DND-41 (cell line): Measurements from ENCODE around the gene NBAS.

Experiments used
- ATAC-seq: fragments of 200-7000 bp; cut with Tn5 transposase; 3 replicates; pipeline ENCODE4 v1.9.1; 2021; ENCODE audit warnings: low read depth; ENCODE audit not compliant: insufficient read depth
- DNase-seq: peaks from one replicate; pipeline ENCODE4 v3.0.0-alpha.2; 2020
- H2AFZ ChIP-seq: 2 replicates; pipeline ENCODE4 v1.6.0; 2012; ENCODE audit warnings: low read depth, low read length
- H3K27ac ChIP-seq: 2 replicates; pipeline ENCODE4 v1.5.1; 2012; ENCODE audit warnings: low read length, inconsistent platforms
- H3K27me3 ChIP-seq: fragments of 200-600 bp; sonication (generic); 2 replicates; pipeline ENCODE4 v1.6.0; 2012; ENCODE audit warnings: low read length, mild to moderate bottlenecking, inconsistent platforms; ENCODE audit not compliant: insufficient read depth, poor library complexity
- H3K36me3 ChIP-seq: 2 replicates; pipeline ENCODE4 v1.5.1; 2012; ENCODE audit warnings: low read length, inconsistent platforms; ENCODE audit not compliant: insufficient read depth
- H3K4me1 ChIP-seq: 2 replicates; pipeline ENCODE4 v1.5.1; 2012; ENCODE audit warnings: mild to moderate bottlenecking, low read length; ENCODE audit not compliant: insufficient read depth
- H3K4me2 ChIP-seq: 2 replicates; pipeline ENCODE4 v1.6.0; 2012; ENCODE audit warnings: mild to moderate bottlenecking, moderate library complexity, low read length, inconsistent platforms; ENCODE audit not compliant: insufficient read depth
- H3K4me3 ChIP-seq, 2 experiments: fragments of 200-600 bp in 1 of 2; shearing (Covaris generic) in 1 of 2; 2 replicates each; pipeline ENCODE4 v1.5.1; 2012 to 2016; ENCODE audit warnings: inconsistent platforms in 2 of 2, low read length in 2 of 2, mild to moderate bottlenecking in 2 of 2, low read depth in 1 of 2, moderate library complexity in 1 of 2
- H3K79me2 ChIP-seq: 2 replicates; pipeline ENCODE4 v1.6.0; 2012; ENCODE audit warnings: low read length, inconsistent platforms; ENCODE audit not compliant: insufficient read depth
- H3K9ac ChIP-seq: 2 replicates; pipeline ENCODE4 v1.6.0; 2012; ENCODE audit warnings: low read depth, mild to moderate bottlenecking, inconsistent platforms, low read length, moderate library complexity
- H3K9me3 ChIP-seq: 2 replicates; pipeline ENCODE4 v1.5.1; 2012; ENCODE audit warnings: low read length, moderate library complexity, mild to moderate bottlenecking, inconsistent platforms; ENCODE audit not compliant: insufficient read depth, severe bottlenecking
- H4K20me1 ChIP-seq: 2 replicates; pipeline ENCODE4 v1.6.0; 2012; ENCODE audit warnings: low read length; ENCODE audit not compliant: insufficient read depth
- CTCF ChIP-seq: IDR thresholded peaks from 2 replicates; pipeline ENCODE4 v1.5.1; 2012; ENCODE audit warnings: borderline replicate concordance, low read length, moderate library complexity, mild to moderate bottlenecking; ENCODE audit not compliant: poor library complexity, severe bottlenecking; ENCODE audit errors: extremely low read depth
- EZH2 ChIP-seq: IDR thresholded peaks from 3 replicates; pipeline ENCODE4 v1.6.1; 2012; ENCODE audit warnings: borderline replicate concordance, low read depth, mild to moderate bottlenecking, moderate library complexity, low read length, inconsistent platforms; ENCODE audit not compliant: severe bottlenecking

Gene NBAS

GRCh38 chr2:15539999-15540398 lies 21.1 kb downstream of the NBAS start:
- Histone ChIP-seq H3K9ac (no peak overlapping the region), H3K9me3 (no peaks in the 10 kb centered on the region), H3K27ac (no peak overlapping the region), H3K27me3 (no peaks in the 10 kb centered on the region), H3K79me2 (no peaks in the 10 kb centered on the region), H4K20me1 (no peaks in the 10 kb centered on the region), H3K4me2 (no peak overlapping the region), H3K4me1 (no peaks in the 10 kb centered on the region), H3K4me3 (no peak overlapping the region), H2AFZ (no peak overlapping the region), H3K36me3 (no peaks in the 10 kb centered on the region)
- no peak for TF ChIP-seq CTCF
- no peak for TF ChIP-seq EZH2
- DNase-seq (no peak), ATAC-seq (no peak)

GRCh38 chr2:15538792-15539191 lies 22.3 kb downstream of the NBAS start:
- Histone ChIP-seq H3K4me2 (no peak overlapping the region), H3K27me3 (no peaks in the 10 kb centered on the region), H4K20me1 (no peaks in the 10 kb centered on the region), H3K9ac (no peak overlapping the region), H3K4me3 (no peak overlapping the region), H3K36me3 (peaks cover 8% of the 10 kb centered on the region; the same call in 1 of the 2 replicates), H3K27ac (no peak overlapping the region), H2AFZ (no peak overlapping the region), H3K9me3 (no peaks in the 10 kb centered on the region), H3K4me1 (no peaks in the 10 kb centered on the region), H3K79me2 (no peaks in the 10 kb centered on the region)
- TF ChIP-seq EZH2 (no peak), CTCF (no peak)
- ATAC-seq: no peak
- DNase-seq: no peak

- Histone ChIP-seq H3K9me3 (no peaks in the 10 kb centered on the region), H2AFZ (no peak overlapping the region), H3K79me2 (no peaks in the 10 kb centered on the region), H3K27me3 (no peaks in the 10 kb centered on the region), H3K4me3 (no peak overlapping the region), H3K9ac (no peak overlapping the region), H3K4me1 (no peaks in the 10 kb centered on the region), H3K4me2 (no peak overlapping the region), H3K36me3 (peaks cover 15% of the 10 kb centered on the region; the same call in 1 of the 2 replicates), H4K20me1 (no peaks in the 10 kb centered on the region), H3K27ac (no peak overlapping the region)
- DNase-seq (no peak), ATAC-seq (no peak)
- no peak for TF ChIP-seq CTCF
- TF ChIP-seq EZH2: no peak
These were observed 27.2 kb downstream of the NBAS start for GRCh38 chr2:15533860-15534480.
